ENCODE measurements around the gene NUP88. TPM values are rescaled to one million over a fixed set of nuclear protein-coding genes. Genes with fewer than 3 reads are reported as not detected.

The NUP88 gene
- total RNA-seq, 6 donors from 2014 or later = 40.4 to 91.4 (median 49.8) TPM

DNA sequence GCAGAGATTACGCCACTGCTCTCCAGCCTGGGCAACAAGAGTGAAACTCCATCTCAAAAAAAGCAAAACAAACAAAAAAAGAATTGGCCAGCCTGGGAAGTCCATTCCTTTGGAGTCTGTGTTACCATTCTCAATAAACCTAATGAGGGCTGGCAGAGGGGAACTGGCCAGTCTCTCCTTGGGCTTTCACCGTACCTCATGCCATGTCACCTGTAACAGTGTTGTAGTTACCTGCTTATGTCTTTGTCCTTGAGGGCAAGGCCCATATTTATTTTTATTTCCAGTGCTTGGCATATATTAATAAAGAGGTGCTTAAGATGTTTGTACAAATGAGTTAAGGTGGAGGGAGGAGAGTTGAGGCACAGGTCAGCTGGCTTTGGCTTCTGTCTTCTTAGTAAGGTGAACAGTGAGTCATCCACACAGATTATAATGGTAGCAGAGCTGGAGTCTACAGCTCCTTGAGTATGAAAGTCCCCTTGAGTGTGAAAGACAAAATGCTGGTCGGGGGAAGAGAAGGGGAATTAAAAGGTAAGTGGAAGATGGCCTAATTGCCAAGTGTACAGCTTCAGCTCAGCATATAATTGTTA is 11.0 kb upstream of the NUP88 start:
- Histone ChIP-seq H3K4me3 (no peak overlapping the region), H3K27ac (peak overlapping the region; percentile 29 to 70 (median 54)), H3K27me3 (no peaks in the 10 kb centered on the region), H3K4me1 (peaks cover 0 to 16% (median 12%) of the 10 kb centered on the region in 4 donors), H3K9me3 (no peaks in the 10 kb centered on the region), H3K36me3 (peaks cover 38 to 97% (median 86%) of the 10 kb centered on the region in 4 donors)
- TF ChIP-seq POLR2AphosphoS5 (IDR thresholded peaks at IDR 0.05) (no peak), POLR2A (IDR thresholded peaks at IDR 0.05) (no peak)
- TF ChIP-seq, protein P1, sequence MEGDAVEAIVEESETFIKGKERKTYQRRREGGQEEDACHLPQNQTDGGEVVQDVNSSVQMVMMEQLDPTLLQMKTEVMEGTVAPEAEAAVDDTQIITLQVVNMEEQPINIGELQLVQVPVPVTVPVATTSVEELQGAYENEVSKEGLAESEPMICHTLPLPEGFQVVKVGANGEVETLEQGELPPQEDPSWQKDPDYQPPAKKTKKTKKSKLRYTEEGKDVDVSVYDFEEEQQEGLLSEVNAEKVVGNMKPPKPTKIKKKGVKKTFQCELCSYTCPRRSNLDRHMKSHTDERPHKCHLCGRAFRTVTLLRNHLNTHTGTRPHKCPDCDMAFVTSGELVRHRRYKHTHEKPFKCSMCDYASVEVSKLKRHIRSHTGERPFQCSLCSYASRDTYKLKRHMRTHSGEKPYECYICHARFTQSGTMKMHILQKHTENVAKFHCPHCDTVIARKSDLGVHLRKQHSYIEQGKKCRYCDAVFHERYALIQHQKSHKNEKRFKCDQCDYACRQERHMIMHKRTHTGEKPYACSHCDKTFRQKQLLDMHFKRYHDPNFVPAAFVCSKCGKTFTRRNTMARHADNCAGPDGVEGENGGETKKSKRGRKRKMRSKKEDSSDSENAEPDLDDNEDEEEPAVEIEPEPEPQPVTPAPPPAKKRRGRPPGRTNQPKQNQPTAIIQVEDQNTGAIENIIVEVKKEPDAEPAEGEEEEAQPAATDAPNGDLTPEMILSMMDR (IDR thresholded peaks at IDR 0.05) = no peak
- 66 to 85% methylated on average over 3 of the region's 3 CpGs for WGBS, 2 donors
- DNase-seq = peak in 1 of 2 donors; percentile 56
- peak; percentile 42 to 79 for ATAC-seq (ENCODE audit: low FRiP score in 2 of 2)

DNA sequence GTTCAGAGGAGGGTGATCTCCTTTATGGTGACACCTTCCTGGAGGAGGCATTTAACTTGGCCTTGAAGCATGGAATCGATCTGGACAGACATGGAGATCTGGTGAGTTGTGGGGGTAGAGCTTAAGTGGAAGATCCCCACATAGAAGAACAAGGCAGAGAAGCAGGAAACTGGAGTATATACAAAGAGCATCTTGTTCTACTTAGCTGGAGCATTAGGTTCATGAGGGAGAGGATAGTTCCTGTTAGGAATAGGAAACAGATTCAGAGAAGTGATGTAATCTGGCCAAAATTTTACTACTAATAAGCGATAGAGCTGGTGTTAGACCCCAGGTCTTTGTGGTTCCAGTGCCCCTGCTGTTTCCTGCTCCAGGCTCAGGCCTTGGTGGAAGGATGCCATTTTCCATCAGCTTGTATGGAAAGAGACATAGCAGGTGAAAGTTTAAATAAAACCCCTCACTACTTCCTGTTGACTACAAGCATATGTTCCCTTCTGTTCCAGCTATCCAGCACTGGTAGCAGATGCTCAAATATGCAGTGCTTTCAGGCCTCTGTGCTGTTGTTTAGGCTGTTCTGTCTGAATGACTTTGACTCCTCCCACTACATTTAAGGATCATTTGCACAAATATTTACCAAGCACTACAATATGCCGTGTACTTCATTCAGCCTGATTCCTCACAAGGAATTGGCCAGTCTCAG is 9.9 kb upstream of the NUP88 start:
- H3K27ac ChIP-seq = peak overlapping the region; percentile 44 to 70 (median 54)

DNA sequence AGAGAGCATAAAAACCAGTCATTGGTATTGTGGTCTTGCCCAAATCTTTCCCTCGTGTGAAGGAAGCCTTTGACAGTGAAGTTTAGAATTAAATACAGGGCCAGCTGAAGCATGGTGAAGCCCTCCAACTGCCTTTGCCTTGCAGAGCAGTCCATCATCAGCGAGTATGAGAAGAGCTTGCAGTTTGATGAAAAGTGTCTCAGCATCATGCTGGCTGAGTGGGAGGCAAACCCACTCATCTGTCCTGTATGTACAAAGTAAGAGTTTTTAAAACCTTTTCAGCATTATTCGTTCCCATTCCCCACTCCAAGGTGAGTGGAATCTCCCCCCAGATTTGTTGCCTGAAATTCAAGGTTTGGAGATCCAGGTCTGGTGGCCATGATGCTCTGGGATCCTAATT is 6.4 kb upstream of the NUP88 start:
- WGBS, 2 donors = 75 to 81% methylated on average over 3 of the region's 3 CpGs
- Histone ChIP-seq H3K4me1 (peaks cover 8 to 30% (median 19%) of the 10 kb centered on the region in 4 donors), H3K9me3 (no peaks in the 10 kb centered on the region), H3K36me3 (peaks cover 11 to 92% (median 72%) of the 10 kb centered on the region in 4 donors), H3K4me3 (no peak overlapping the region), H3K27me3 (no peaks in the 10 kb centered on the region), H3K27ac (no peak overlapping the region)
- TF ChIP-seq EP300 (IDR thresholded peaks at IDR 0.05) = no peak
- TF ChIP-seq, protein P1 (IDR thresholded peaks at IDR 0.05) = no peak
- TF ChIP-seq POLR2AphosphoS5 (IDR thresholded peaks at IDR 0.05) = no peak
- TF ChIP-seq POLR2A (IDR thresholded peaks at IDR 0.05) = no peak
- ATAC-seq (ENCODE audit: low FRiP score in 2 of 2) (no peak), DNase-seq (no peak)

More for the DNA sequence above, 9.9 kb upstream of the NUP88 start:
- peaks cover 0 to 16% (median 12%) of the 10 kb centered on the region in 4 donors for H3K4me1 ChIP-seq
- no peak overlapping the region for H3K4me3 ChIP-seq
- DNase-seq (no peak), ATAC-seq (ENCODE audit: low FRiP score in 2 of 2) (peak; percentile 26 to 76)
- no peaks in the 10 kb centered on the region for H3K27me3 ChIP-seq
- H3K9me3 ChIP-seq = no peaks in the 10 kb centered on the region
- 57 to 58% methylated on average over 3 of the region's 3 CpGs for WGBS, 2 donors
- TF ChIP-seq POLR2AphosphoS5 (IDR thresholded peaks at IDR 0.05) (no peak), EP300 (IDR thresholded peaks at IDR 0.05) (no peak)
- peaks cover 32 to 97% (median 87%) of the 10 kb centered on the region in 4 donors for H3K36me3 ChIP-seq

DNA sequence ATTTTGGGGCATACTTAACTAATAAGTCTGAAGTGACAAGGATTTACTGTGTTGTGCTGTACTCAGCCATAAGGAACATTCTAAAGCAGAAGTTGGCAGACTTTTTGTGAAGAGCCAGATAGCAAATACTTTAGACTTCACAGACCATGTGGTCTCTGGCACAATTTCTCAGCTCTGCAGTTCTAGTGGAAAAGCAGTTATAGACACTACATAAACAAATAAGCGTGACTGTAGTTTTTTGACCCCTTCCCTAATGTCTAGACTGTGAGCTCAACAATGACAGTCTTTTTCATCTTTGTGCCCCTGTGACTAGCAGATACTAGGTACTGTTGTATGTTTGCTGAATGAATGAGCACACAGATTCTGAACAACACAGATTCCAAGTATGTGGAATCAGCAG is 5.4 kb upstream of the NUP88 start:
- no peak overlapping the region for H3K27ac ChIP-seq
- TF ChIP-seq POLR2A (IDR thresholded peaks at IDR 0.05) = no peak
- TF ChIP-seq EP300 (IDR thresholded peaks at IDR 0.05) = no peak
- TF ChIP-seq, protein P1 (IDR thresholded peaks at IDR 0.05) = no peak
- TF ChIP-seq POLR2AphosphoS5 (IDR thresholded peaks at IDR 0.05) = no peak
- no peaks in the 10 kb centered on the region for H3K9me3 ChIP-seq
- no peaks in the 10 kb centered on the region for H3K27me3 ChIP-seq
- H3K4me1 ChIP-seq = peaks cover 13 to 29% (median 19%) of the 10 kb centered on the region in 4 donors
- WGBS, 2 donors = 81 to 93% methylated on average over 1 of the region's 1 CpG
- peaks cover 11 to 84% (median 66%) of the 10 kb centered on the region in 4 donors for H3K36me3 ChIP-seq
- no peak overlapping the region for H3K4me3 ChIP-seq
- no peak for DNase-seq
- no peak for ATAC-seq (ENCODE audit: low FRiP score in 2 of 2)

DNA sequence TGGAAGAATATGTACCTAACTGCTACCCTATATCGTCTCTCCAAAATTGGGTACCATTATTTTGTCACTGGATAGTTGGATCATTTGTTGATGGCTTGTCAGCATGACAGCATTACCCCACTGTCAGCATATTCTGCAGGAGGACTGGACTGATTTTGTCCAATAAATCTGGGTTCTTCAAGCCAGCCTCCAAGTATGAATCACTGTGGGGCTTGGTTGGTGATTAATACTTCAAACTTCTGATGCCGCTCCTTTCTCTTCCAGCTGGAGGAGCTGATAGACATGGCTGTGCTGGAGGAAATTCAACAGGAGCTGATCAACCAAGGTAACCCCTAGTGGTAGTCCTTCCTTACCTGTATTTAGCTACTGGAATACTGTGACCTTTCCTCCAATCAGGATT is 3.0 kb upstream of the NUP88 start:
- Histone ChIP-seq H3K27me3 (no peaks in the 10 kb centered on the region), H3K4me1 (peaks cover 17 to 31% (median 25%) of the 10 kb centered on the region in 4 donors), H3K9me3 (no peaks in the 10 kb centered on the region), H3K27ac (no peak overlapping the region), H3K36me3 (peaks cover 11 to 62% (median 48%) of the 10 kb centered on the region in 4 donors), H3K4me3 (no peak overlapping the region)
- no peak for TF ChIP-seq POLR2A (IDR thresholded peaks at IDR 0.05)
- no peak for TF ChIP-seq EP300 (IDR thresholded peaks at IDR 0.05)
- no peak for TF ChIP-seq POLR2AphosphoS5 (IDR thresholded peaks at IDR 0.05)
- TF ChIP-seq, protein P1 (IDR thresholded peaks at IDR 0.05) = no peak
- 96 to 97% methylated on average over 2 of the region's 2 CpGs for WGBS, 2 donors
- no peak for DNase-seq
- no peak for ATAC-seq (ENCODE audit: low FRiP score in 2 of 2)

All from upper lobe of left lung (tissue), 6 donors.